PFSK-1 (cell line): ENCODE measurements around the gene TMEM26.

Source experiments
- FOXP2 ChIP-seq: optimal IDR thresholded peaks from 2 replicates; pipeline ENCODE3; 2011; ENCODE audit warnings: borderline replicate concordance, control low read depth, inconsistent platforms; ENCODE audit not compliant: insufficient read depth; ENCODE audit errors: extremely low read length, extremely low read depth
- POLR2AphosphoS5 ChIP-seq: IDR thresholded peaks from 2 replicates; pipeline ENCODE4 v1.6.1; 2012; ENCODE audit warnings: low read depth, mild to moderate bottlenecking, control low read depth, low read length, moderate library complexity
- REST ChIP-seq, 2 experiments: IDR thresholded peaks; 2 replicates each; pipeline versions ENCODE4 v1.6.1 to v1.8.0; 2011 to 2012; ENCODE audit warnings: low read depth in 2 of 2, low read length in 2 of 2, control low read depth in 1 of 2, inconsistent platforms in 1 of 2, mild to moderate bottlenecking in 1 of 2, moderate library complexity in 1 of 2; ENCODE audit not compliant: insufficient read depth in 1 of 2
- SIN3A ChIP-seq: IDR thresholded peaks from 2 replicates; pipeline ENCODE4 v1.6.1; 2012; ENCODE audit warnings: mild to moderate bottlenecking, low read length, moderate library complexity, borderline replicate concordance; ENCODE audit not compliant: insufficient read depth
- TAF1 ChIP-seq: IDR thresholded peaks from 2 replicates; pipeline ENCODE4 v1.6.1; 2012; ENCODE audit warnings: low read length, control low read depth, borderline replicate concordance; ENCODE audit not compliant: insufficient read depth

Gene TMEM26

DNA sequence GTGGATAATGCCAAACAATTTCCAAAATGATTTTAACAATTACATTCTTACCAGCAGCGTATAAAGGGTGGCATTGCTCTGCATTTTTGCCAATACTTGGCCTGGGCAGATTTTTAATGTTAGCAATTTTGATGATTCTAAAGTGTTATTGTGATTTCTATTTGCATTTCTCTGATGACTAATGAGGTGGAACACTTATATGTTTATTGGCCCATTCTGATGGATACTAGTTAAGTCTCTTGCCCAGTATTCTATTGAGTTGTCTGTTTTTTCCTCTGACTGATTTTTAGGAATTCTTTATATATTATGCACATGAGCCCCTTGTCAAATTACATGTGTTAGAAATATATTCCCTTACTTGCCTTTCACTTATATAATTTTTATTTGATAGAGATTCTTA is 86.8 kb downstream of the TMEM26 start:
- TF ChIP-seq REST (IDR thresholded peaks at IDR 0.05; ENCODE audit: insufficient read depth in 1 of 2, low read depth in 2 of 2, low read length in 2 of 2) (no peak), SIN3A (no peak), FOXP2 (no peak), POLR2AphosphoS5 (no peak), TAF1 (no peak)

GRCh38 chr10:61364619-61365018 is 88.6 kb downstream of the TMEM26 start:
- TF ChIP-seq TAF1 (no peak), FOXP2 (no peak), SIN3A (no peak), REST (IDR thresholded peaks at IDR 0.05; ENCODE audit: insufficient read depth in 1 of 2, low read depth in 2 of 2, low read length in 2 of 2) (no peak), POLR2AphosphoS5 (no peak)

GRCh38 chr10:61363006-61363405 is 90.2 kb downstream of the TMEM26 start:
- TF ChIP-seq REST (IDR thresholded peaks at IDR 0.05; ENCODE audit: insufficient read depth in 1 of 2, low read depth in 2 of 2, low read length in 2 of 2) (no peak), SIN3A (no peak), FOXP2 (no peak), POLR2AphosphoS5 (no peak), TAF1 (no peak)

- TF ChIP-seq SIN3A = no peak
- TF ChIP-seq TAF1 = no peak
- TF ChIP-seq FOXP2 = no peak
- no peak for TF ChIP-seq POLR2AphosphoS5
- TF ChIP-seq REST (IDR thresholded peaks at IDR 0.05; ENCODE audit: insufficient read depth in 1 of 2, low read depth in 2 of 2, low read length in 2 of 2) = no peak
These were observed 93.7 kb downstream of the TMEM26 start for GRCh38 chr10:61359452-61359851.

- no peak for TF ChIP-seq TAF1
These were observed 95.5 kb downstream of the TMEM26 start for GRCh38 chr10:61357687-61358086.
